GM21529 (cell line): Measurements from ENCODE around the gene METTL27.
"Not testable (repeated sequence)": the region's sequence is repeated elsewhere in the genome, so short reads cannot be mapped to it uniquely, and the experiment has no call there.

Experiments used
- ATAC-seq: cut with Tn5 transposase; IDR thresholded peaks from one replicate; pipeline ENCODE4 v1.9.1; 2021; ENCODE audit not compliant: unreplicated experiment

The METTL27 gene

DNA sequence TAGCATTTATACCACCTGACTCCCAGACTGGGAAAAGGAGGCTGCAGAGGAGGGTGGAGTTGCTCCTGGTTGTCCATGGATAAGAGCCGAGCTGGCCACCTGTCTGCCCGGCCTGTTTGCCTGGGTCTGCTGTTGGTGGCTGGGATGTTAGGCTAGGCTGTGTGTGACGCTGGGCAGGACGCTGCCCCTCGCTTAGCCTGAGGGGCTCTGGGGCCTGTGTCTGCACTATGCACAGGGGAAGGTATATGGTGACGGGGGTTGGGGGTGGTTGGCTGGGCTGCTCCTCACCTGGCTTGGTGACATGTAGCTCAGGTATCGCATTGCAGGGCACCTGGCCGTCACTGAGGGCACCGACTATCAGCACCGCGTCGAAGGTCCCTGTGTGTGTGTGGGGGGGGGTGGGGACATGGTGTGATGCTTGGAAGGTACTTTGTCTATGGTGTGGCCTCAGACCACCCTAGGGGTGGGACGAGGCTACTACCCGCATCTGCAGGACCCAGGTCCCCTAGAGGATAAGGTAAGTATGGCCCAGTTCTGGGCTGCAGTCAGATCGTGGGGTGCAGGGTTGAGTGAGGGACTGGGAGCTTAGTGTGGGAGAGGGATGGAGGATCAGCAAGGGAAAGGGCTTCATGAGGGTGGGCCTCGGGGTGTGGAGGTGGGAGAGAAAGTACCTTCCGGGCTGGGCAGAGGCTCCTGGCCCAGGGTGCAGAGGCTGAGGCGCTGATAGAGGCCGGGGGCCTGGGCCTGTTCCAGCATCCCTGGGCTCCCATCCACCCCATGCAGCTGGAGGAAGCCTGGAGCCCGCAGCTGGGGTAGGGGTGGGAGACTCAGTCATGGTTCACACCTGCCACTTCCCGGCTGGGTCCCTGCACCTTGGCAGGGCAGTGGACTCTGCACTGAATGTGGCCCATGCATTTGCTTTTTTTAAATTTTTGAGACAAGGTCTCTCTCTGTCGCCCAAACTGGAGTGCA lies 2.3 kb downstream of the METTL27 start:
- no peak for ATAC-seq

DNA sequence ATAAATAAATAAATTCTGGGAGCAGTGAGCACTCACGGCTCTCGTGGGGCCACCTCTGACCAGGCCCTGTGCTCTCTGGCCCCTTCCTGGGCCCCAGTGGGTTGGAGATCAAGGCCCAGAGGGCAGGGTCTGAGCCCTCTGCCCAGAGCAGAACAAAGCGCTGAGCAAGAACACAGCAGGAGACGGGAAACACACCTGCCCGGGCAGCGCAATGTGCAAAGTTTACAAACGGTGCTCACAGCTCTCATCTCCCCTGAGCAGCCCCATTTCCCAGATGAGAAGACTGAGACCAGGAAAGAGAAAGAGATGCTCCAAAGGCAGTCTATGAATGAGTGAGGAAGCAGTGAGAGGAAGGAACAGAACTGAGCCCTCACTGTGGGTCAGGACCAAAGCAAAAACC lies 3.0 kb downstream of the METTL27 start:
- ATAC-seq = no peak

DNA sequence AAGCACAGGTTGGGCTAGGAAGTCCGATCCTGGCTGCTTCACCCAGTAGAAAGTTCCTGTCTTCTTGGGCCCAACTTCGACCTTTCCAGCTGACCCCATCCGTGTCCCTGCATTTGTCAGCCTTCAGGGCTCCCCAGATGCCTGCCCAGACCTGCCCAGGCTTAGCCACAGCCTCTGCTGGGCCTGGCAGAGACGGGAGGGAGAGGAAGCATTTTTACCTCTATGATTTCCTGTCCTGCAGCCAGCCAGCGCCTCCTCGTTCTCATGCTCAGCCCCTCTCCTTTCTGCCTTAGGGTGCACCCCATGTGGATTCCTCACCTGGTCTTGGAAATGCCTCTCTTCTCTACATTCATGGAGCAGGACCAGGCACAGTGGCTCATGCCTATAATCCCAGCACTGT lies 3.7 kb downstream of the METTL27 start:
- no peak for ATAC-seq

DNA sequence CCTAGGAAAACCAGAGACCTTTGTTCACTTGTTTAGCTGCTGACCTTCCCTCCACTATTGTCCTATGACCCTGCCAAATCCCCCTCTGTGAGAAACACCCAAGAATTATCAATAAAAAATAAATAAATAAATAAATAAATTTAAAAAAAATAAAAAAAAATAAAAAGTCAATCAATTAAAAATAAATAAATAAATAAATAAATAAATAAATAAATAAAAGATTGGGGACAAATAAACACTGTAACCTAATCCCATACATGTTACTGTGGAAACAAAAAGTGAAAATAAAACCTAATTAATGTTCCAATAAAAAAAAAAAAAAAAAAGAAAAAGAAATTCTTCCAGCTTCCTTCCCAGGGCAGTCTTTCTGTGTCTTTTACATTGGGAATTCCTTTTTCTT lies 5.1 kb downstream of the METTL27 start:
- ATAC-seq = not testable (repeated sequence)

DNA sequence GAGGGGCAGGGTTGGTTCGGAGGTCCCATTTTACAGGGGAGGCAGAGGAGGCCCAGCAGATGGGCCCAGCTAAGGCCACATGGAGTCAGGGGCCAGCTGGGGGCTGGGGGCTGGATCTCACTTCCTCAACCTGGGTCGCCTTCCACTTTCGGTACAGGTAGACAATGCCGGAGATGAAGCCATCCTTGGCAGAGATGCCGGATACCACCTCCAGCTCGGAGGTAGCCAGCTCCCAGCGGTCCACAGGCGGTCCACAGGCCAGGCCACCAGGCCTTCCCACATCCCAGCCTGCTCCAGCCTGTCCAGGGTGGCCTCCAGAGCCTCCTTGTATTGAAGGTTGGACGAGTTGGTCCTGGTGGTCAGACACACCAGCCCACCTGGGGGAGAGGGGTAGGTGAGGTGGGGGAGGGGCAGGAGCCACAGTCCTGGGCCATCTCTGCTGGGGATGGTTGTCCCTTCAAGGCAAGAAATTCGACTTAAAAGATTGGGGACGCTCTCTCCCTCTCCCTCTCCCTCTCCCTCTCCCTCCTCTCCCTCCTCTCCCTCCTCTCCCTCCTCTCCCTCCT lies 7.6 kb downstream of the METTL27 start:
- no peak for ATAC-seq

DNA sequence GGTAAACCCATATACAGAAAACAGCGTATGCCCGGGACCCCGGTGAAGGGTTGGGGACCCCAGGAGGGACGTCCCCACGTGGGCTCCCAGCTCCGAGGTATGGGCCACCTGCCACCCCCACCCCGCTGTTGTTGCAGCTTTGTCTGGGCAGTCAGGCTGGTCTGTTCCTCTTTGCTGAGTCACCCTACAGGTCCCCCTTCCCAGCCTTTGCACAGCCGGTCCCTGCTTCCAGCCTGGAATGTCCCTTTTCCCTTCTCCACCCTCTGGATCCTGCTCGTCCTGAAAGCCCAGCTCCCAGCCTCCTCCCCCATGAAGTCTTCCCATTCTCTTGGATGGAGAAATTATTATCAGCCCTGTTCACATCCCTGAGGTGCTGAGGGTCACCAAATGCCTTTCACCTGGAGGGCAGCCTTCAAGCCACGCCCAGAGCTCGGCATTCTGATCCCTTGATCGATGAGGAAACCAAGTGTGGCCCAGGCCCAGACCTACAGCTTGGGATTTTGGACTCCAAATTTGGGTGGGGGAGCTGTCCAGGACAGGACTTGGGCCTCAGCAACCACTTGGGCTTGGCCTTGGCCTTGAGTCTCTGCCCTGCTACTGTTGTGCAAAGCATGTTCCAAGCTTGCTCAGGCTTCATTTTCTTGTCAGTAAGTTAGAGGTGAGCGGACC lies 8.9 kb downstream of the METTL27 start:
- ATAC-seq = no peak

DNA sequence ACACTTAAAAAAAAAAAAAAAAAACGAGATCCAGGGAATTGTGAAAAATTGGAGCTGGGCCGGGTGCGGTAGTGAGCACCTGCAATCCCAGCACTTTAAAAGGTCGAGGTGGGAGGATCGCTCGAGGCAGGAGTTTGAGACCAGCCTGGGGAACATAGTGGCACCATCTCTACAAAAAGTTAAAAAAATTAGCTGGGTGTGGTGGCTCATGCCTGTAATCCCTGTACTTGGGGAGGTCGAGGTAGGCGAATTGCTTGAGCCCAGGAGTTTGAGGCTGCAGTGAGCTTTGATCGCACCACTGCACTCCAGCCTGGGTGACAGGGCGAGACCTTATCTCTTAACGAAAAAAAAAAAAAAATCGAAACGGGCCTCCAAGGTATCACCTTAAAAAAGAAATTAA lies 9.5 kb downstream of the METTL27 start:
- ATAC-seq = no peak

DNA sequence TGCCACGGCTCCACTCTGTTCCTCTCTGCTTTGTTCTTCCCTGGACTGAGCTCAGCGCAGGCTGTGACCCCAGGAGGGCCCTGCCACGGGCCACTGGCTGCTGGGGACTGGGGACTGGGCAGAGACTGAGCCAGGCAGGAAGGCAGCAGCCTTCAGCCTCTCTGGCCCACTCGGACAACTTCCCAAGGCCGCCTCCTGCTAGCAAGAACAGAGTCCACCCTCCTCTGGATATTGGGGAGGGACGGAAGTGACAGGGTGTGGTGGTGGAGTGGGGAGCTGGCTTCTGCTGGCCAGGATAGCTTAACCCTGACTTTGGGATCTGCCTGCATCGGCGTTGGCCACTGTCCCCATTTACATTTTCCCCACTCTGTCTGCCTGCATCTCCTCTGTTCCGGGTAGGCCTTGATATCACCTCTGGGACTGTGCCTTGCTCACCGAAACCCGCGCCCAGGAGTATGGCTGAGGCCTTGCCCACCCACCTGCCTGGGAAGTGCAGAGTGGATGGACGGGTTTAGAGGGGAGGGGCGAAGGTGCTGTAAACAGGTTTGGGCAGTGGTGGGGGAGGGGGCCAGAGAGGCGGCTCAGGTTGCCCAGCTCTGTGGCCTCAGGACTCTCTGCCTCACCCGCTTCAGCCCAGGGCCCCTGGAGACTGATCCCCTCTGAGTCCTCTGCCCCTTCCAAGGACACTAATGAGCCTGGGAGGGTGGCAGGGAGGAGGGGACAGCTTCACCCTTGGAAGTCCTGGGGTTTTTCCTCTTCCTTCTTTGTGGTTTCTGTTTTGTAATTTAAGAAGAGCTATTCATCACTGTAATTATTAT lies 10.3 kb downstream of the METTL27 start:
- no peak for ATAC-seq

DNA sequence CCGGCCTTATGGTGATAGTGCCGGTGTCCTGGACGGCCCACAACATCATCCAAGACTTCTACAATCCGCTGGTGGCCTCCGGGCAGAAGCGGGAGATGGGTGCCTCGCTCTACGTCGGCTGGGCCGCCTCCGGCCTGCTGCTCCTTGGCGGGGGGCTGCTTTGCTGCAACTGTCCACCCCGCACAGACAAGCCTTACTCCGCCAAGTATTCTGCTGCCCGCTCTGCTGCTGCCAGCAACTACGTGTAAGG lies 10.8 kb downstream of the METTL27 start:
- ATAC-seq = no peak

DNA sequence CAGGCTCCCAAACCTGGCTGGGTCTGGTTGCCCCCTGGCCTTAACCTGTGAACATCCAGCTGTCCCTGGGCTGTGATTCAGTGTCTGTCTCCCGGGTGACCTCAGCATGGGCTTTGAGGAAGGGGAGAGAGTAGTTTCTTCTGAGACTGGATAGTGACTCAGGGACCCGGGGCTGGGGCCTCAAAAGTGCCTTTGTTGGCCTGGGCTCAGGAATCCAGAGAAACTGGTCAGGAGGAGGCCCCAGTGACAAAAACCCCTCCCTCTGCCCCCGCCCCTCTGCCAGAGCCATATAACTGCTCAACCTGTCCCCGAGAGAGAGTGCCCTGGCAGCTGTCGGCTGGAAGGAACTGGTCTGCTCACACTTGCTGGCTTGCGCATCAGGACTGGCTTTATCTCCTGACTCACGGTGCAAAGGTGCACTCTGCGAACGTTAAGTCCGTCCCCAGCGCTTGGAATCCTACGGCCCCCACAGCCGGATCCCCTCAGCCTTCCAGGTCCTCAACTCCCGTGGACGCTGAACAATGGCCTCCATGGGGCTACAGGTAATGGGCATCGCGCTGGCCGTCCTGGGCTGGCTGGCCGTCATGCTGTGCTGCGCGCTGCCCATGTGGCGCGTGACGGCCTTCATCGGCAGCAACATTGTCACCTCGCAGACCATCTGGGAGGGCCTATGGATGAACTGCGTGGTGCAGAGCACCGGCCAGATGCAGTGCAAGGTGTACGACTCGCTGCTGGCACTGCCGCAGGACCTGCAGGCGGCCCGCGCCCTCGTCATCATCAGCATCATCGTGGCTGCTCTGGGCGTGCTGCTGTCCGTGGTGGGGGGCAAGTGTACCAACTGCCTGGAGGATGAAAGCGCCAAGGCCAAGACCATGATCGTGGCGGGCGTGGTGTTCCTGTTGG lies 11.4 kb downstream of the METTL27 start, which contains the start of gene CLDN4:
Gene CLDN4, plus strand, starts transcription at position 316 of the 903 bp plus-strand sequence. Its CDS starts 206 bp downstream, at position 522.
- ATAC-seq = no peak

DNA sequence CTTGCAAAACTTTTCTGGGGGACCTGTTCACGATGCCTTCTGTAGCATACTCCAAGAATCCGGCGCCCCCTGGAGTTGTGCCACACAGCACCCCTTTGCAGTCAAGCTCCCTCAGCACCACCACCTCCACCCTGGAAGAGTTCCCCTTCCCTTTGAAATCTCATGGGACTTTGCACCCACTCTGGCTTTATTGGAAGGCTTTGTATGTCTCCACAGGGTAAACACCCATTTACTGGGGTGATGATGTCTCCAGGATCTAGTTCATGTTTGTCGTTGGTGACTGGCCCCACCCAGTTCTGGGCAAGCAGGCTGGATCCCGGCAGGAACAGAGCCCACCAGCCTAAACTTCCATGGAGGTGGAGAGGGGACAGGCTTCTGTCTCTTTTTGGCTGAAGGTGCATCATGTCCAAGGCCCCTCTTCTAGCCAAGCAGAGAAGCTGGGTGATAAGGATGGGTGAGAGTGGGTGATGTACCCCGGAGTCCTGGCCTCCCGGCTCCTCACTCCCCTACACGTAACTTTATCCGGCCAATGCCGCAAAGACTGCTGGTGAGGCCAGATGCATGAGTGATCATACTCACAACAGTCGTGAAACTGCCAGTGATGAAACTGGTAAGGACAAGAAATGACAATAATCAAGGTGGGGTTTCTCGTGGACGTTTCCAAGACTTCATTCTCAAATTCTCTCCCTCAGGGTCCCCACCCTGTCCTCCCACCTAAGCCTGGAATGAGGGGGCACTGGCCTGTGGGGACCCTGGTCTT lies 12.2 kb downstream of the METTL27 start:
- ATAC-seq = no peak

DNA sequence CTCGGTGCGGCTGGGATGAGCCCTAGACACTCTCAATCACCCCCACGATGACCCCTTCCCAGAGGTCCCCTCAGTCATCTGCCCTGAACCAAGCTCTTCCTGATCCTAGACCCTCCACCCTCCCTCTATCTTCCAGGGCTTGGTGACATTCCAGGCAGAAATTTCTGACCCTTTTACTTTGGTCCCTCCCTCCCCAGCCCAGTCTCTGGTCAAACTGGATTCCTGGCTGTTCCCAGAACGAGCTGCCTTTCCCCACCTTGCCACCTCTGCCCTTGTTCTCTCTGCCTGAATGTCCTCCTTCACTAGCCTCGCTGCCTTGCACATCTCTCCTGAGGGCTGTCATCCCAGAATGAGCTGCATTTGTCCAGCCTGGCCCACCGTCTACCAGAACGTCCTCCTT lies 12.8 kb downstream of the METTL27 start:
- ATAC-seq = no peak

DNA sequence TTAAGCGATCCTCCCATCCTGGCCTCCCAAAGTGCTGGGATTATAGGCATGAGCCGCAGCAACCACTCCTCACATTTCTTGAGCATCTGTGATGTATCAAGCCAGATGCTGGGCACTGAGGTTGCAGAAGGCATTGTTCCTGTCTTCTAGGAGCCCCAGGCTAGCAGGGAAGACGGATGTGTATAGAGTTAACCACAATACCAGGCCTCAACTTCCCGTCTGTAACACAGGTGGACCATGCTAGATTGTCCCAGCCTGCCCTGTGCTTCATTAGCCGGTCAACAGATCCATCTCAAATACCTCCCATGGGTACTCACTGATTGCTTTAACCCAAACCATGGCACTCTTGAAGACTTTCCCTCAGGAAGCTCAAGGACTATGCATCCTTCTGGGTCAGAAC lies 13.3 kb downstream of the METTL27 start:
- no peak for ATAC-seq

DNA sequence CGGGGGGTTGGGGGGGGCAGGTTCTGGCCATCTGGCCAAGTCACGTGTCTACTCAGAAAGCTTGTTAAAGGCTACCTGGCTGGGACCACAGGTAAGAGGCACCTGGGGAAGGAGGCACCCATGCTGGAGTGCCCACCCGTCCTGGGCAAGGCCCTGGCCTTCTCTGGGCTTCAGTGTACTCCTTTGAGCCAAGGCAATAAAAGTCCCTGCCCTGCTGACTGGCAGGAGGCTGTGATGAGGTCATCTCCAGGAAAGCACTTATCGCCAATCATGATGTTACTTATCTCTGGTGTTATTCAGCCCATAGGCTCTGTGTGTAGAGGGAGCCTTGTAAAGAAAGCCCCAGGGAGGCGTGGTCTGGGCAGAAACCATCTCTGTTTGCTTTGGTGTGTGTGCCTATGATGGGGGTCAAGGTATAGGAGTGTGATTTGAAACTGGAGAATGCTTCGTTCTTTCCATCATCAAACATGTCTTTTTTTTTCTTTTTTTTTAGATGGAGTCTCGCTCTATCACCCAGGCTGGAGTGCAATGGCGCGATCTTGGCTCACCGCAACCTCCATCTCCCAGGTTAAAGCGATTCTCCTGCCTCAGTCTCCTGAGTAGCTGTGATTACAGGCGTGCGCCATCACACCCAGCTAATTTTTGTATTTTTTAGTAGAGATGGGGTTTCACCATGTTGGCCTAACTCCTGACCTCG lies 14.1 kb downstream of the METTL27 start:
- no peak for ATAC-seq

DNA sequence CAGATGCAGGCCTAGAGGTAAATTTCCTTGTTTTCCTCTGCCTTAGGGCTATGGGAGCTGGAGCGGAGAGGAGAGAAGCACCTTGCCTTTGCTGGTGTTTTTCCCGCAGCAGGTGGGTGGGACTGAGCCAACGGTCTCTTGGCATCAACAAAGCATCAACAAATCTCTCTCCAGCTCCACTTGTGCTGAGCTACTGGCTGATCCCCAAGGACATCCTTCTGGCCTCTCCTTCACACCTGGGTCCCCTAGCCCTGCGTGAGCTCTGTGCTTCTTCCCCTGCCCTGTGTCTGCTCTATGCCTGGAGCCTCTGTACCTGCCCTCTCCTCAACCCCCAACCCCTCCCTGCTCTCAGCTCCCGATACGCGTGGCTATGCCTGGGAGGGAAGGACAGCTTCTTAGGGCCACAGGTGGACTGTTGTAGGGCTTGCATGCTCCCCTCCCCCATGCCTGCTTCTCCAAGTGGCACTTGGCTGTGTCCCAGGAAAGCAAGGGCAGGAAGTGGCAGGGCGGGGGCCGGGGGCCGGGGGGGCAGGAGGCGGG lies 14.7 kb downstream of the METTL27 start:
- ATAC-seq = no peak

DNA sequence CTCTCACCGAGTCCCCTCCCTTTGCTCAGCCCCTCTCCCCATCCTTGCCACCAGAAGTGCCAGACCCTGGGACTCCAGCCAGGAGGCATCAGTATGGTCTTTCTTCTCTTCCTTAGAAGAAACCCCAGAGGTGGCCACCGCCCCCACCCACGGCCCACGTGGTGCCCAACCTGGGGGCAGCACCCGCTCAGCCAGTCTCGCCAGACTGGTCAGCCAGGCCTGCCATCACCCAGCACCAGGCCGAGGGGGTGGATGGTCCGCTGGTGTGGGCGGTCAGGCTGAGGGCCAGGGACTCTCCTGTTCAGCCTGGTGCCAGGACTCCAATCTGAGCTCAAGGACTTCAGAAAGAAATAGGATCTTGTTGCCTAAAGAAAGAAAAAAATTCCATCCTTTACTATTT lies 17.3 kb downstream of the METTL27 start:
- no peak for ATAC-seq

DNA sequence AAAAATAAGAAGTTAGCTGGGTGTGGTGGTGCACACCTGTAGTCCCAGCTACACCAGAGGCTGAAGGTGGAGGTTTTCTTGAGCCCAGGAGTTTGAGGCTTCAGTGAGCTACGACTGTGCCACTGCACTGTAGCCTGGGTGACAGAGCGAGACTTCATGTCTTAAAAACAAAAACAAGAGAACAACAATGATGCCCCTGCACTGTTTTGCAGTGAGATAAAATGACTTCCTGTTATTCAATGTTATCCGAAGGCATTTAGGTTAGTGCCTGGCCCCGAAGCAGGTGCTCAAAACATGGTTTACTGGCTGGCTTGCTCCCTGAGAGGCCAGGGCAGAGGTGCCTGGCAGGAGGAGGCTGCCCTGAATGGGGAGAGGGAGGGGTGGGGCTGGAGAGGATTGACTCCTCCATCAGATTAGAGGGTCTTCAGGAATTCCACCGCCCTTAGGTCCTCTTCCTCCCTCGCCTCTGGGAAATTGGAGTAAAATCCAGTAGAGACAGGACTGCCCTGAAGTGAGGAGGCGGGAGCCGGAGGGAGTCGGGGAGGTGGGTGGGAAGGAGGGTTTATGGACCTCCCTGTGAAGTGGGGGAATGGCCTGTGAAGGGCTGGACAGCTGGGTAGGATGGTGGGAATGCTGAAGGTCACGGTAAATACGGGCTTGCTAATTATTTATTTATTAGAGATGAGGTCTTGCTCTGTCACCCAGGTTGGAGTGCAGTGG lies 18.3 kb downstream of the METTL27 start:
- ATAC-seq = no peak

DNA sequence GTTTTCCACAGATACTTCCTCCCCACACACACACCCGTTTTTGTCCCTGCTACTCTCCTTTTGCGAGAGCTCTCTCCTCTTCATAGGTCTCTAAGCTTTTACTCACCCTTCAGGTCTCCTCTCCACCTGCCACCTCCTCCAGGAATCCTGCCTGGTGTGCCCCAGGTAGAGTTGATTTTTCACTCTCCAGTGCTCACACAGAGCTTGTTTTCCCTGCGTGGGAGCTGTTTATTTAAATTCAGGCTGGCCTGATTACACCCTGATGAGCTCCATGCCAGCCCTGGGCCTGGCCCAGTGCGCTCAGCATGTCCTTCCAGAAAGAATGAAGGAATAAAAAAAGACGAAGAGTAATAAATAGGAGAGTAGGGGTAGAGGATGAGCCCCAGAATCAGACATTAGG lies 19.1 kb downstream of the METTL27 start:
- ATAC-seq = no peak
